ENCODE results near the gene ETFBKMT. TPM values are rescaled to one million over a fixed set of nuclear protein-coding genes. Genes with fewer than 3 reads are reported as not detected.

Gene ETFBKMT
- total and polyA plus RNA-seq, 2 of the 13 experiments (the other 11 are each of a cell fraction or from before 2014, with no cell fraction given), result 0.62 to 0.93 TPM

GRCh38 chr12:31634620-31635019 is 24.9 kb upstream of the ETFBKMT start:
- H3K27ac ChIP-seq (ENCODE audit: extremely low read length, insufficient read depth, low read length), result no peak overlapping the region
- TF ChIP-seq ZKSCAN8 (CRISPR knock-in tag; IDR thresholded peaks at IDR 0.05; ENCODE audit: borderline replicate concordance) (no peak), MED13 (CRISPR knock-in tag; IDR thresholded peaks at IDR 0.05) (no peak), ZNF292 (CRISPR knock-in tag; IDR thresholded peaks at IDR 0.05; ENCODE audit: borderline replicate concordance, low read depth) (no peak), ZNF703 (CRISPR knock-in tag; IDR thresholded peaks at IDR 0.05; ENCODE audit: borderline replicate concordance) (no peak), CREM (IDR thresholded peaks at IDR 0.05) (no peak), CREM (CRISPR knock-in tag; IDR thresholded peaks at IDR 0.05) (no peak), SP5 (CRISPR knock-in tag; IDR thresholded peaks at IDR 0.05; ENCODE audit: borderline replicate concordance, low read depth) (no peak), TARDBP (CRISPR knock-in tag; IDR thresholded peaks at IDR 0.05) (no peak), MEF2D (CRISPR knock-in tag; IDR thresholded peaks at IDR 0.05) (no peak)
- H3K4me2 ChIP-seq (ENCODE audit: low read depth, low read length), result no peak overlapping the region
- H3K4me3 ChIP-seq (replicated peaks in 1 of 3; ENCODE audit: insufficient read depth in 1 of 3, low read depth in 2 of 3, low read length in 3 of 3), result no peak overlapping the region
- BruUV-seq (replicated peaks), result no TSS peak
- POLR2A ChIA-PET, result no interaction called here
- H2AFZ ChIP-seq (ENCODE audit: low read length), result no peak overlapping the region
- no peak for DNase-seq (ENCODE audit: low spot score)
- in situ Hi-C loops (cut with HindIII; ENCODE audit: extremely low pct_ligation_motif_present, low pct_unique_long_range_greater_than_20kb) (loop anchor here (5.0 to 10.0 kb wide), 2 partner anchors 232 to 380 kb away; no protein-coding TSS in a partner anchor), intact Hi-C loops (cut with micrococcal nuclease; ENCODE audit: unreplicated experiment) (loop anchor here (10.0 kb wide), 1 partner anchor 380 kb away; no protein-coding TSS in a partner anchor)
- H3K4me1 ChIP-seq (ENCODE audit: insufficient read depth, low read length), result peaks cover 7% of the 10 kb centered on the region
- no peaks in the 10 kb centered on the region for H3K79me2 ChIP-seq (ENCODE audit: insufficient read depth, low read length)
- H3K9ac ChIP-seq (ENCODE audit: insufficient read depth, low read depth, low read length), result no peak overlapping the region
- CTCF ChIA-PET (ENCODE audit: low intra/inter-chr PET ratio, low total read pairs), result no interaction called here
- no peaks in the 10 kb centered on the region for H4K20me1 ChIP-seq (ENCODE audit: insufficient read depth, low read length)
- WGBS (ENCODE audit: low lambda C conversion rate), result 13% methylated on average over 1 of the region's 1 CpG
- H3K9me3 ChIP-seq (ENCODE audit: low read length), result no peaks in the 10 kb centered on the region
- H3K27me3 ChIP-seq (ENCODE audit: control insufficient read depth in 1 of 2, insufficient read depth in 2 of 2, low read length in 2 of 2), result no peaks in the 10 kb centered on the region
- H3K36me3 ChIP-seq (replicated peaks in 1 of 2; ENCODE audit: control insufficient read depth in 1 of 2, insufficient read depth in 2 of 2, low read length in 2 of 2), result no peaks in the 10 kb centered on the region
- no peak for ATAC-seq
- FAIRE-seq, result no peak

DNA sequence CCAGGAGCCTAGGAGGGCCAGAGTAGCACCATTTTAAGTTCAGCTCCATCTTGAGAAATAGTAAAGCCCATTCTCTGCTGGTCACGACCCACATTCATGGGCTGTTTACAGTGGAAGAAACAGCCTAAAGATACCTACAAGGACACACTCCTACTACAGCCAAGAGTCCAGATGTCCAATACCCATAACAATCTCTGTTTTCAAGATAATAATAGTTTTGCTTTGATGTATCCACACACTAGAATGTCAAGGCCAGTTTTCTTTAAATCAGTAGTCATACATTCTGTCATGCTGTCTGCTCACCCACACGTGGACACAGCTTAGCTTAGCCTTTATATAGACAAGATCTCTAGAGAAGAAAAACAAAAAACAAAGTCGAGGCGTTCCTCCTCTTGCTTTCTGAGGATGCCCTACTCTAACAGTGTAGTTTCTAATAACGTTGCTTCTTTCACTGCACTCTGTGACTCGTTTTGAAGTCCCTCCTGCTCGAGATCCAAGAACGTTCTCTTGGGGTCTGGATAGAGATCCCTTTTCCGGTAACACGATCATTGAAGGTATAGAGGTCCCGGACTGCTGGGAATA is 17.9 kb upstream of the ETFBKMT start:
- CTCF ChIA-PET (ENCODE audit: low intra/inter-chr PET ratio, low total read pairs), result no interaction called here
- no peaks in the 10 kb centered on the region; a peak in 1 of 5 replicates for H3K27me3 ChIP-seq (ENCODE audit: control insufficient read depth in 1 of 2, insufficient read depth in 2 of 2, low read length in 2 of 2)
- H3K4me3 ChIP-seq (replicated peaks in 1 of 3; ENCODE audit: insufficient read depth in 1 of 3, low read depth in 2 of 3, low read length in 3 of 3), result no peak overlapping the region
- BruUV-seq (replicated peaks), result no TSS peak
- peak; percentile 54 for ATAC-seq
- 43% methylated on average over 11 of the region's 11 CpGs for WGBS (ENCODE audit: low lambda C conversion rate)
- FAIRE-seq, result no peak
- POLR2A ChIA-PET, result no interaction called here
- peaks cover 27% of the 10 kb centered on the region for H3K4me1 ChIP-seq (ENCODE audit: insufficient read depth, low read length)
- no peak overlapping the region for H3K9ac ChIP-seq (ENCODE audit: insufficient read depth, low read depth, low read length)
- intact Hi-C loops (cut with micrococcal nuclease; ENCODE audit: unreplicated experiment) (no loop called here), in situ Hi-C loops (cut with HindIII; ENCODE audit: extremely low pct_ligation_motif_present, low pct_unique_long_range_greater_than_20kb) (no loop called here)
- no peaks in the 10 kb centered on the region for H3K9me3 ChIP-seq (ENCODE audit: low read length)
- H4K20me1 ChIP-seq (ENCODE audit: insufficient read depth, low read length), result no peaks in the 10 kb centered on the region
- H2AFZ ChIP-seq (ENCODE audit: low read length), result no peak overlapping the region
- H3K4me2 ChIP-seq (ENCODE audit: low read depth, low read length), result peak overlapping the region; percentile 13; the same call in 1 of the 2 replicates
- no peaks in the 10 kb centered on the region for H3K79me2 ChIP-seq (ENCODE audit: insufficient read depth, low read length)
- H3K36me3 ChIP-seq (replicated peaks in 1 of 2; ENCODE audit: control insufficient read depth in 1 of 2, insufficient read depth in 2 of 2, low read length in 2 of 2), result no peaks in the 10 kb centered on the region
- no peak overlapping the region for H3K27ac ChIP-seq (ENCODE audit: extremely low read length, insufficient read depth, low read length)
- peak; percentile 27 for DNase-seq (ENCODE audit: low spot score)
- no peak for TF ChIP-seq ZFP1 (CRISPR knock-in tag; IDR thresholded peaks at IDR 0.05)
- TF ChIP-seq ZNF777 (CRISPR knock-in tag; IDR thresholded peaks at IDR 0.05), result no peak
- 0 out of 2 replicates have a peak, but pooled peaks have one; percentile 32 for TF ChIP-seq RXRB (CRISPR knock-in tag; IDR thresholded peaks at IDR 0.05; ENCODE audit: borderline replicate concordance)
- TF ChIP-seq ZSCAN9 (CRISPR knock-in tag; IDR thresholded peaks at IDR 0.05; ENCODE audit: borderline replicate concordance), result no peak
- TF ChIP-seq, protein P1, sequence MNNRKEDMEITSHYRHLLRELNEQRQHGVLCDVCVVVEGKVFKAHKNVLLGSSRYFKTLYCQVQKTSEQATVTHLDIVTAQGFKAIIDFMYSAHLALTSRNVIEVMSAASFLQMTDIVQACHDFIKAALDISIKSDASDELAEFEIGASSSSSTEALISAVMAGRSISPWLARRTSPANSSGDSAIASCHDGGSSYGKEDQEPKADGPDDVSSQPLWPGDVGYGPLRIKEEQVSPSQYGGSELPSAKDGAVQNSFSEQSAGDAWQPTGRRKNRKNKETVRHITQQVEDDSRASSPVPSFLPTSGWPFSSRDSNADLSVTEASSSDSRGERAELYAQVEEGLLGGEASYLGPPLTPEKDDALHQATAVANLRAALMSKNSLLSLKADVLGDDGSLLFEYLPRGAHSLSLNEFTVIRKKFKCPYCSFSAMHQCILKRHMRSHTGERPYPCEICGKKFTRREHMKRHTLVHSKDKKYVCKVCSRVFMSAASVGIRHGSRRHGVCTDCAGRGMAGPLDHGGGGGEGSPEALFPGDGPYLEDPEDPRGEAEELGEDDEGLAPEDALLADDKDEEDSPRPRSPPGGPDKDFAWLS (CRISPR knock-in tag; IDR thresholded peaks at IDR 0.05; ENCODE audit: borderline replicate concordance), result no peak
- no peak for TF ChIP-seq GFI1 (CRISPR knock-in tag; IDR thresholded peaks at IDR 0.05; ENCODE audit: borderline replicate concordance)
- TF ChIP-seq ZBTB14 (CRISPR knock-in tag; IDR thresholded peaks at IDR 0.05), result no peak
- no peak for TF ChIP-seq ZNF580 (CRISPR knock-in tag; IDR thresholded peaks at IDR 0.05; ENCODE audit: borderline replicate concordance, low read depth)
- no peak for TF ChIP-seq NR2F1 (CRISPR knock-in tag; IDR thresholded peaks at IDR 0.05)
